ENCODE data around the gene HDDC2. TPM values are rescaled to one million over a fixed set of nuclear protein-coding genes. Genes with fewer than 3 reads are reported as not detected.
A peak's percentile ranks its signal among the peaks of the same experiment; 100 is the strongest.

The HDDC2 gene
- total and polyA plus RNA-seq, 9 of the 15 experiments (the other 6 are each of a cell fraction or from before 2014, with no cell fraction given): 194 to 632 (median 294) TPM

- Histone ChIP-seq H3K27me3 (ENCODE audit: control insufficient read depth in 2 of 2, insufficient read depth in 2 of 2, low read length in 2 of 2) (no peaks in the 10 kb centered on the region), H2AFZ (ENCODE audit: low read depth, low read length) (no peak overlapping the region), H4K20me1 (replicated peaks; ENCODE audit: control insufficient read depth, insufficient read depth, low read length) (0 out of 2 replicates have a peak, but pooled peaks cover 3% of the 10 kb centered on the region), H3K4me3 (no peak overlapping the region), H3K9me1 (ENCODE audit: control insufficient read depth, insufficient read depth, low read length) (no peaks in the 10 kb centered on the region), H3K4me1 (replicated peaks in 1 of 2; ENCODE audit: control insufficient read depth in 2 of 2, insufficient read depth in 2 of 2, low read length in 2 of 2) (no peaks in the 10 kb centered on the region; a peak in 3 of 5 replicates), H3K36me3 (ENCODE audit: control insufficient read depth, insufficient read depth, low read length) (peaks cover 84% of the 10 kb centered on the region), H3K9me3 (replicated peaks; ENCODE audit: control insufficient read depth, insufficient read depth, low read depth, low read length) (no peaks in the 10 kb centered on the region), H3K79me2 (ENCODE audit: control insufficient read depth, insufficient read depth, low read length) (peaks cover 17% of the 10 kb centered on the region), H3K27ac (ENCODE audit: extremely low read depth, low read depth, low read length) (no peak overlapping the region), H3K9ac (ENCODE audit: insufficient read depth in 1 of 2, low read depth in 2 of 2, low read length in 2 of 2) (no peak overlapping the region), H3K4me2 (ENCODE audit: insufficient read depth, low read length) (no peak overlapping the region)
- ChIA-PET CTCF (ENCODE audit: low intra/inter-chr PET ratio) (no interaction called here), POLR2A (interaction anchor here (1.1 to 1.6 kb wide), 2 partner anchors 7 to 29 kb away, joined by 3 to 5 read pairs; no protein-coding TSS in a partner anchor)
- FAIRE-seq (no peak), ATAC-seq (no peak), DNase-seq (ENCODE audit: extremely low read depth in 1 of 4, low spot score in 3 of 4) (no peak)
- in situ Hi-C loops (cut with MboI): no loop called here
- BruUV-seq (replicated peaks): no TSS peak
- 77% methylated on average over 3 of the region's 3 CpGs for WGBS (ENCODE audit: insufficient coverage, low coverage, missing lambda C conversion rate)
- intact Hi-C loops (cut with micrococcal nuclease): no loop called here
- no peak for TF ChIP-seq NRF1 (conservative IDR thresholded peaks at IDR 0.05 in 1 of 2, IDR thresholded peaks at IDR 0.05 in 1 of 2)
- no peak for TF ChIP-seq DLX4 (CRISPR knock-in tag; IDR thresholded peaks at IDR 0.05)
- TF ChIP-seq, protein P1, sequence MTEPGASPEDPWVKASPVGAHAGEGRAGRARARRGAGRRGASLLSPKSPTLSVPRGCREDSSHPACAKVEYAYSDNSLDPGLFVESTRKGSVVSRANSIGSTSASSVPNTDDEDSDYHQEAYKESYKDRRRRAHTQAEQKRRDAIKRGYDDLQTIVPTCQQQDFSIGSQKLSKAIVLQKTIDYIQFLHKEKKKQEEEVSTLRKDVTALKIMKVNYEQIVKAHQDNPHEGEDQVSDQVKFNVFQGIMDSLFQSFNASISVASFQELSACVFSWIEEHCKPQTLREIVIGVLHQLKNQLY (CRISPR knock-in tag; conservative IDR thresholded peaks at IDR 0.05): no peak
- peak; percentile 32; the same call in 1 of the 2 replicates for TF ChIP-seq RFX1 (IDR thresholded peaks at IDR 0.05)
These were observed 26.8 kb downstream of the HDDC2 start for GRCh38 chr6:125274935-125275334.
